ENCODE data around the gene INHBB.

DNA sequence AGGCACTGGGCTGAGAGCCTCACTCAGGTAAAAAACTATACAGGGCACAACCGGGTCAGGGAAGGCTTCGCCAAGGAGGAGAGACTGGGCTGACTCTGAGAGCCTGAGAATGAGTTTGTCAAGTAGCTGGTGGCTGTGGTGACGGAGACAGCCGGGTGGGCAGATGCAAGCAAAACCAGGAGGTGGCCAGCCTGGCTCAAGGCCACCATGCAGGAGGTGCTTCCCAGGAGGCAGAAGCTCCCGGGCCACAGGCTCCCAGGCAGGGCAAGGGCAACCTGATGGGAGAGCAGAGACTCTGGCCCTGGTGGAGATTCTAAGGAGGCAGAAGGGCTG lies 2.9 kb upstream of the INHBB start:
- TF ChIP-seq, protein P1, sequence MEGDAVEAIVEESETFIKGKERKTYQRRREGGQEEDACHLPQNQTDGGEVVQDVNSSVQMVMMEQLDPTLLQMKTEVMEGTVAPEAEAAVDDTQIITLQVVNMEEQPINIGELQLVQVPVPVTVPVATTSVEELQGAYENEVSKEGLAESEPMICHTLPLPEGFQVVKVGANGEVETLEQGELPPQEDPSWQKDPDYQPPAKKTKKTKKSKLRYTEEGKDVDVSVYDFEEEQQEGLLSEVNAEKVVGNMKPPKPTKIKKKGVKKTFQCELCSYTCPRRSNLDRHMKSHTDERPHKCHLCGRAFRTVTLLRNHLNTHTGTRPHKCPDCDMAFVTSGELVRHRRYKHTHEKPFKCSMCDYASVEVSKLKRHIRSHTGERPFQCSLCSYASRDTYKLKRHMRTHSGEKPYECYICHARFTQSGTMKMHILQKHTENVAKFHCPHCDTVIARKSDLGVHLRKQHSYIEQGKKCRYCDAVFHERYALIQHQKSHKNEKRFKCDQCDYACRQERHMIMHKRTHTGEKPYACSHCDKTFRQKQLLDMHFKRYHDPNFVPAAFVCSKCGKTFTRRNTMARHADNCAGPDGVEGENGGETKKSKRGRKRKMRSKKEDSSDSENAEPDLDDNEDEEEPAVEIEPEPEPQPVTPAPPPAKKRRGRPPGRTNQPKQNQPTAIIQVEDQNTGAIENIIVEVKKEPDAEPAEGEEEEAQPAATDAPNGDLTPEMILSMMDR (IDR thresholded peaks at IDR 0.05): no peak
- no peak for TF ChIP-seq POLR2A (IDR thresholded peaks at IDR 0.05)

Measured in thyroid gland (tissue), 4 donors.